HG03097 (cell line): ENCODE measurements around the gene TRIM72.
"Not testable (repeated sequence)": the region's sequence is repeated elsewhere in the genome, so short reads cannot be mapped to it uniquely, and the experiment has no call there.

Experiments used
- ATAC-seq: cut with Tn5 transposase; IDR thresholded peaks from one replicate; pipeline ENCODE4 v1.9.1; 2021; ENCODE audit not compliant: unreplicated experiment, low FRiP score

Gene TRIM72, protein sequence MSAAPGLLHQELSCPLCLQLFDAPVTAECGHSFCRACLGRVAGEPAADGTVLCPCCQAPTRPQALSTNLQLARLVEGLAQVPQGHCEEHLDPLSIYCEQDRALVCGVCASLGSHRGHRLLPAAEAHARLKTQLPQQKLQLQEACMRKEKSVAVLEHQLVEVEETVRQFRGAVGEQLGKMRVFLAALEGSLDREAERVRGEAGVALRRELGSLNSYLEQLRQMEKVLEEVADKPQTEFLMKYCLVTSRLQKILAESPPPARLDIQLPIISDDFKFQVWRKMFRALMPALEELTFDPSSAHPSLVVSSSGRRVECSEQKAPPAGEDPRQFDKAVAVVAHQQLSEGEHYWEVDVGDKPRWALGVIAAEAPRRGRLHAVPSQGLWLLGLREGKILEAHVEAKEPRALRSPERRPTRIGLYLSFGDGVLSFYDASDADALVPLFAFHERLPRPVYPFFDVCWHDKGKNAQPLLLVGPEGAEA

GRCh38 chr16:31213877-31214707 is at the start of gene TRIM72:
Gene TRIM72 (plus strand): TSS chr16:31214119. CDS start chr16:31214739, 620 bp downstream.
- no peak for ATAC-seq

GRCh38 chr16:31167315-31167714 is 46.6 kb upstream of the TRIM72 start:
- no peak for ATAC-seq

- ATAC-seq = no peak
These were observed 45.1 kb upstream of the TRIM72 start for GRCh38 chr16:31168848-31169247.

GRCh38 chr16:31170048-31170447 is 43.9 kb upstream of the TRIM72 start:
- not testable (repeated sequence) for ATAC-seq

- ATAC-seq = no peak
These were observed 36.8 kb upstream of the TRIM72 start for GRCh38 chr16:31177136-31177535.

- ATAC-seq = peak; percentile 3
These were observed 34.6 kb upstream of the TRIM72 start for GRCh38 chr16:31179219-31179746.

- peak; percentile 58 for ATAC-seq
These were observed 34.0 kb upstream of the TRIM72 start, which contains the start of gene FUS for GRCh38 chr16:31179747-31180459. Gene FUS (plus strand): TSS chr16:31180139. CDS start chr16:31180215, 76 bp downstream.

GRCh38 chr16:31181102-31181830 is 32.7 kb upstream of the TRIM72 start:
- no peak for ATAC-seq

GRCh38 chr16:31182391-31182790 is 31.5 kb upstream of the TRIM72 start:
- no peak for ATAC-seq

- ATAC-seq = no peak
These were observed 30.2 kb upstream of the TRIM72 start for GRCh38 chr16:31183432-31184428.

- no peak for ATAC-seq
These were observed 29.0 kb upstream of the TRIM72 start for GRCh38 chr16:31184888-31185287.

GRCh38 chr16:31185339-31185738 is 28.6 kb upstream of the TRIM72 start:
- ATAC-seq = no peak

DNA sequence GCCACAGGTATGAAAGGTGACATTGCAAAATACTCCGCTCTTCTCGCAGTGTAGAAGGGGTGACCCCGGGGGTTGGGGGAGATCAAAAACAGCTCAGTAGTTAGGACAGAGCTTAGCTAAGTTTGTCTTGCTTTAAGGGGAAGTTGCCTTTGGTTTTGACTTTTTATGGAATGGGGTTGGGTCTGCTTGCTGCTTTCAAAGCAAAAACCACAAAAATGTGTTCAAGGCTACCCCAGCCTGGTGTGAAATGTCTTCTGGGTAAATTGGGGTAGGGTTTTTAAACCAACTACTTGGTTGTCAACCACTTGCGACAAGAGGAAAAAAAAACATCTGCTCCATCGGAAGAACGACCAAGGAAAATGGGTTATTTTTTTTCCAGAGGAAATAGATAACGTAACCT is 27.7 kb upstream of the TRIM72 start:
- ATAC-seq = no peak

DNA sequence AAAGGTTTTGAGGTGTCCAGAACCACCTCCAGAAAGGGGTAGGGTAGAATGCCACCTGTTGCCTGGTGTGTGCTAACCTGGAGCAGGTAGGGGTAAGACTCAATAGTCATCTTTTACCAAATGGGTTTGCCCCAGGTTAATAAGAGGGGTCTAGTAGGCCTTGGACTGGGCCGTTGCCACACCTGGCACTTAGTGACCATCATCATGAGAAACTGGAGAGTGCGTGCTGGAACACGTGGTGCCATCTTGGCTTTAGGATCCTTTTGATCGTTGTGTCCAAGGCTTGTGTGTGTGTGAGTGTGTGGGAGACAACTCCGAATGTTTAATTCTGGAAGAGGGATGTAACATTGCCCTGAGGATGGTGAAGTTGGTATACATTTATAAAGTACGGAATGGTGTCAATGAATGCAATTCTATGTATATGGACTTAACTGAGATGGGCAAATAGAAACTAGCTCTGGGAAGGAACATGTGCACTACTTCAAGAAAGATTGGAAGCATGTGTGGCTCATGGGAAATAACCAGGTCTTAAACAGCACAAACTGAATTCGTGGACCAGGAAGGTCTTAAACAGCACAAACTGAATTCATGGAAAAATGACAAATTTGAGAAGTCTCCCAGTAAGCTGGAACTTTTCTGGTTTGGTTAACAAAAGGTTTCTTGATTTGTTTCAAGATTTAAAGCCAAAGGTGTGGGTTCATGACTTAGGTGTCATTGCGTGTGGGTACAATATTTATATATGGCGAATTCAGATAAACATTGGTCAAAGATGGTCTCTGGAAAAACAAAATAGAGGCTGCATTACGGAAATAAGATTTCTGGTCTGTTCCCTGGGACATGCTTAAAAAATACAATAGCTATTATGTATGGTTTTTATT is 26.8 kb upstream of the TRIM72 start:
- no peak for ATAC-seq

- no peak for ATAC-seq
These were observed 26.1 kb upstream of the TRIM72 start for GRCh38 chr16:31187808-31188189.

DNA sequence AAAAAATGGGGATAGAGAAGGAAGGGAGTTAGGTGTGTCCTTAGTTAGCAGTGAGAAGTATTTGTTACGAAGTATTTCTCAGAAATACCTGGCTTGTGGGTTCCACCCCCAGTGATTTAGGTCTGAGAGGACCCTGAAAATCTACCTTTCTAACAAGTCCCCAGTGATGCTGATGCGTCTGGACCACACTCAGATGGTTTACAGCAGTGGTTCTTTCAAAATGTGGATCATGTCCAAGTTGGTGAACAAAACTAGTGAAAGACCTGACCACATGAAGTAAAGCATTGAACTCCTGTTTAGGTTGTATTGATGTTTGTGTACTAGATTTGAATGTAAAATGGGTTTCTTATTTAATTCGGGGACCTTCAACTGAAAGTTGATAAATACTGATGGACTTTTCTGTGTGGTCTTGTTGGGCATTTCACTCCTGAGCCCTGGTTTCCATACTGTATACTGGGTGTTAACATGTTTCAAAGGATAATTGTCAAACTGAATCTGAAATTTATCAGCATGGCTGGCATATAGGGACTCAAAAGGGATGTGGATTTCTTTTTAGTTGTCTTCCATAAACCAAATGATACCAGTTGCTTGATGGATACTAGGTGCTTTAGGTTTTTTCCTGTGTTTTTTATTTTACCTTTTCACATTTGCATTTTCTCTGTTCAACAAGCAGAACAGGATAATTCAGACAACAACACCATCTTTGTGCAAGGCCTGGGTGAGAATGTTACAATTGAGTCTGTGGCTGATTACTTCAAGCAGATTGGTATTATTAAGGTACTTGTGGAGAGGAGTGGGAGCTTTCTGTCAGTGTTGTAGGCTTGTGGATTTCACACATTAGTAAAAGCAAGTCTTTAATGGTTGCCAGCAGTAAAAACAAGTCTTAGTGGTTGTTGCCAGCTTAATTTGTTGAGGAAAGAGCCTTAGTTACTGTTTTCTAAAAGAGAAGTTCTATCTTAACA is 25.2 kb upstream of the TRIM72 start:
- no peak for ATAC-seq

GRCh38 chr16:31189412-31189778 is 24.5 kb upstream of the TRIM72 start:
- ATAC-seq = no peak
